ENCODE measurements around the gene APMAP. TPM values are rescaled to one million over a fixed set of nuclear protein-coding genes. Genes with fewer than 3 reads are reported as not detected.

APMAP gene
- total RNA-seq, 2 experiments from 2014 or later, result 73.5 to 75.8 TPM

DNA sequence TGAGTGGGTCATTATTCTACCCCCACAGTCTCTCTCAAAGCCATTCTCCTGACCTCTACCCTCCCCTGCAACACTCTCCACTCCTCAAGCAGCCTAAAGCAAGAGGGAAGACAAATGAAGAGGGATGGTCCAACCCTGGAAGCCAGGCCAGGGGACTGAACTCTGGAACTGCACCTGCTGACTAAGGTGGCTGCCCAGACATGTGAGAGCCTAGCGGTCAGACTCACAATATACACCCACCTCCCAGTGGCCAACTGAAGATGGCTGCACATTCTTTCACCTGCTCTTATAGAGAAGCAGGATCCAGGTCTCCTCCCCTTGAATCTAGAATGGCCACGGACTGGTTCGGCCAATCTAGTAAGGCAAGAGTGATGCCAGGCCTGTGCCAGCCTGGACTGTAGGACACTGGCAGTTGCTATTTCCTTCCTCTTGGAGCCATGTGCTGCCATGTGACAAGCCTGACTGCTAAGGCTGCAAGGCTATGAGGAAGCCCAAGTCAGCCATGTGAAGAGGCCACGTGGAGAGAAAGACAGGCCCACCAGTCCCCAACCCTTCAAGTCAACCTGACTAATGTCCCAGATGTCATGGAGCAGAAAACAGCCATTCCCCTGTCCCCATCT, 33.5 kb upstream of the APMAP start:
- POLR2A ChIA-PET, result no interaction called here
- CTCF ChIA-PET, result no interaction called here

DNA sequence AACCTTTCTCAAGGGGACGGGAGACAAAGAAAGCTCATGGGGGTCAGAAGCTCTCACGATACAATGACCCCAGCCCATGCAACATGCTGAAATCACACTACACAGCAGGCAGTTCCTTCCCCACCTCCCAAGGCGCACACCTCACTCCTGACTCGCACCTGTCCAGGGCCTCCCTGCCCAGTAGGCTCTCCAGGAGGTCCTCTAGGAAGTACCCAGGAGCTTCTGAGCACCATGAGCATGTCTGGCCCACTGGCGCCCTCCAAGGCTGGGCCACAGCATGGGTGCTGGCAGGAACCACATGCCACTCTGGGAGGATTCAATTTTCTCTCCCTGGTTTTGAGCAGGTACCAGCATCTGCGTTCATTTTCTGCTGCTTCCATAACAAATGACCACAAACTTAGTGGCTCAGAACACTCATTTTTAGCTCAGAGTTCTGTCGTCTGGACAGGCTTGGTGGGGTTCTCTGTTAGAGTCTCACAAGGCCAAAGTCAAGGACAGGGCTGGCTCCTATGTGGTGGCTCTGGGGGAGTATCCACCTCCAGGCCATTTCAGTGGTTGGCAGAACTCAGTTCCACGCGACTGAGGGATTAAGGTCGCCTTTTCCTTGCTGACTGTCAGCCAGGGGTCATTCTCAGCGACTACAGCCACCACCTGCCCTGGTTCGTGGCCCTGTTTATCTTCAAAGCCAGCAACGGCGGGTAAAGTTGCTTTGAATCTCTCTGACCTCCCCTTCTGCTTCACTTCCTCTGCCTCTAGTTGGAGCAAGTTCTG, 32.7 kb upstream of the APMAP start:
- ChIA-PET POLR2A (no interaction called here), CTCF (interaction anchor here (1.0 kb wide), 1 partner anchor 31 kb away, joined by 3 read pairs; no protein-coding TSS in a partner anchor)

DNA sequence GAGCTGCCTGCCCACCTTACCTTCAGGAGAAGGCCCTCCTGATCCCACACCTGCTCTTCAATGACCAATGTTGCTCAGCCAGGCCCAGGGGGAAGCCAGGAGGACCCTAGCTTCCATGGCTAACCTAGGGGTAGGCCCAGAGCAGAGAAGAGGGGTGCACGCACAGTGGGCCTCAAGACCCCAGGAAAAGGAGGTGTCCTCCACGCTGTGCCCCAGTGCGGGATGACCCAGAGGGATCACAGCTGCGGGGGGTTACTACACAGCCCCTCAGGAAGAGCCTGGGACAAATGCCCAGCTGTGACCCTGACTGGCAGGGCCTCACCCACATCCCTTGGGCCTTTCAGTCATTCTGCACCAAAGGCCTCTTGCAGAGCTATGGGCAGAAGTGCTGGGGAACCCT, 31.6 kb upstream of the APMAP start:
- CTCF ChIA-PET, result interaction anchor here (1.0 kb wide), 1 partner anchor 30 kb away, joined by 3 read pairs; no protein-coding TSS in a partner anchor
- POLR2A ChIA-PET, result no interaction called here

DNA sequence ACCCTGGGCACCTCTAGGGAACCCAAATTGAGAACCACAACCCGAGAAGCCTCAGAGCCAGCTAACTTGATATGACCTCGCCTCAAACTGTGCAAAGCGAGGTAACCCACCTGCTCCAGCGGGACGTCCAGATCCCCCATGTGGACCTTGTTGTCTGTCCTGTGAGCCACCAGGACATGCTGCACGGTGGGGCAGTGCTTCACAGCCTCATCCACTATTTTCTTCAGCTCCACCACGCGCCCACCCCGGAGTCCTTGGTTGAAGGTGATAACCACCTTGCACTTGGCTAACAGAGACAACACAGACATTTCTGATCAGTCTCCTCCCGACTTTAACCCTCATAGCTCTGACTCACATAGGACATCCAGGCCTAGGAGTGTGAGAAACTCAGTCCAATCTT, 30.8 kb upstream of the APMAP start:
- POLR2A ChIA-PET, result no interaction called here

DNA sequence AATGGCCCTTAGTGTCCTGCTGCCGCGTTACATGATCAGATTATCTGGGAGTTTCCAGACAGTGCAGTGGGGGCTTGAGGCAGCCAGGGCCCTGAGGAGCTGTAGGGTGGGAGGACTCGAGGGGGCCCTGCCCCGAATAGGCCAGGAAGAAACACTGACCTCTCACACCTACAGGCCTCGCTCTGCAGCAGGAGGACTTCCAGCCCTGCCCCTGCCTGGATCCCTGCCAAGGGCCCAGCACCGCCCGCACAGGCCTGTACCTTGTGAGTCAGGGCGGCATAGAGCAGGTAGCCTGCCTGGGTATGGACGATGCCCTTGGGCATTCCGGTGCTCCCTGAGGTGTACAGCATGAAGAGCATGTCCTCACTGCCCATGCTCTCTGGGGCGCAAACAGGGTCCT, 30.1 kb upstream of the APMAP start:
- ChIA-PET CTCF (no interaction called here), POLR2A (no interaction called here)

More for the DNA sequence above, 30.8 kb upstream of the APMAP start:
- CTCF ChIA-PET, result no interaction called here

DNA sequence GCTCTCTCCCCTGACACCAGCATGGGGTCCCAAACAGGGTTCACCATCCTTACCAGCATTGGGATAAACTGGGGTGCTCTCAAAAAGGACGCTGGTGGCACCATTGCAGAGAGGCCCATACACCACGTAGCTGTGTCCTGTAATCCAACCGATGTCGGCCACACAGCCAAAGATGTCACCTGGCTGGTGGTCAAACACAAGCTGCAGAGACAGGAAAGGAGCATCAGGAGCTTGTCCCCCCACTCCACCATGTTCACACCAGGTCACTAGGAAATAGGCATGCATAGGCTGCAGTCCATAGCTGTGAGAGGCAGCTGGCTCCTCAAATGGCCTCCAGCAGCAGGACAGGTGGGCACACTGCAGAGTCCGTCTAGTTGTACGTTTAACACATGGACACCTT, 28.8 kb upstream of the APMAP start:
- POLR2A ChIA-PET, result no interaction called here
- CTCF ChIA-PET, result no interaction called here

DNA sequence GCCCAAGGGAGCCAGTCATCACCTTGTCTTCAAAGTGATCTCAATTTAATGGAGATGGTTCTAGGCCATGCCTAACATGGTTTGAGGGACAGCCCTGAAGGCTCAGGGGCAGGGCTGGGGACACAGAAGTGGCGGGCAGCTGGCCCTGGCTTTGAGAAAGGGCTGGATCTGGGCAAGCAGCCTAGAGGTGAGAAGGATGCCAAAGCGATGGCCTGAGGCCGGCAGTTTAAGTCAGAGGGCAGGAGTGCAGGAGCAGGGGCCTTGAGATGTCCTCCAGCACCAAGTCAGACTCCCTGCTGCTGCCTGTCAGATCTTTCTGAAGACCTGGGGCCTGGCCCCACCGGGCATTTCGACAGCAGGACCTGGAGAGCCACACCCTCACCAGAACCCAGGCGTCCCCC, 28.4 kb upstream of the APMAP start:
- POLR2A ChIA-PET, result no interaction called here
- CTCF ChIA-PET, result no interaction called here

DNA sequence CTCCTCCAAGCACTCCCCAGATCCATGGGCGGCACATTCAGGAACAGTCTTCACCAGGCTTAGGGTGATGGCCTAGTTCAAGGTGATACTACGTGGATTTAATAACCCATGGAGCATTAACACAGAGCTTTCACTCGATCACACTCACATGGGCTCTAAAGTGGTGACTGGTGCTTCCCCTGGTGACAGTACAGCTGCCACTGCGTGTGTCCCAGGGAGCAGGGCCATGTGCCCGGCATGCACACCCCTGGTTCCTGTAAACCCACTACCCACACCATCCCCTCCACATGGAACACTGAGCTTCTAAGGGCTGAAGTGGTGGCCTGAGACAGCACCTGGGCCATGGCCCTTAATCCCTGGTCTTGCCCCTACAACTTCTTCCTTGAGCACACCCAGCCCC, 27.8 kb upstream of the APMAP start:
- CTCF ChIA-PET, result no interaction called here
- POLR2A ChIA-PET, result no interaction called here

DNA sequence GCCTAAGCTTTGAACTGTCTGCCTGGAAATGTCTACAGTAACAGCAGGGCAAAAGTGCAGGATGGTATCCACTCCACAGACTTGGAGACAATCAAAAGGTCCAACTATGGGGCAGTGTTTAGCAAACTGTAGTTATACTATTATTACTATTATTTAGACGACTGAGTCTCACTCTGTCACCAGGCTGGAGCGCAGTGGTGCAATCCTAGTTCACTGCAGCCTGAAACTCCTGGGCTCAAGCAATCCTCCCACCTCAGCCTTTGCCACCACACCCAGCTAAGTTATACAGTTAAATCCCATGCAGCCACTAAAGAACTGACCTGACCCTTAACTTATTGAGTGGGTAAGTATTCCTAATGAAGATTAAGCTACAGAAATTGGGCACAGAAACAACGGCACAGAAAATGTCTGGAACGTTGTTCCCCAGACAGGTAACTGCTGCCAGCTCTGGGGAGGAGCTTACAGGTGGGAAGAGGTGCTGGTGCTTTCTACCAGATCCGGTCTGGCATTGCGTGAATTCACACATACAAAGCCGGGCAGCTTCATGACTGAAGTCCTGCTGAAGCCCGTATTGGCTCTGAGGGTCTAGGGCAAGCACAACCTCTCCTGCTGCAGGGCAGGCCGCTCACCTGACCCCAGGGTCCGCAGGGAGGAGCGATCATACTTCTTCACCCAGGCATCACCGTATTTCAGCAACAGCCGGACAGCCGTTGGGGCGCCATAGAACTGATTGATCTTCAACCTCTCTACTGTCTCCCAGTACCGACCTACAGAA, 27.0 kb upstream of the APMAP start:
- ChIA-PET POLR2A (no interaction called here), CTCF (no interaction called here)

DNA sequence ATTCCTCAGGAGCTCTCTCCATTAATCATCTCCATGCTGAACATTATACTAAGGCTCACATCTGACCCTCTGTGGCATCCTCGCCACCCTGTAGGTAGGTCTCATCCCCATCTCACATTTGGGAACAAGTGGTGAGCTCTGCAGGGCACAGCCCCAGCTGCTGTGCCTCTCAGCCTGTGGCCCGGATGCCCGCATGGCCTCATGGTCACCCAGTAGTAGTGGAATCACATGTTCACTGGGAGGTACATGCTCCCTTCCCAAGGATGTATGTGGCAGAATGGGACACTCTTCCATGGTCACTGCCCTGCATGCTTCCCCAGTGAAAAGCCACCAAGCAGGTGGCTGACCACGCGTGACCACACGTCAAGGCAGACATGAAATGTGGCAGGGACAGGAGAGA, 26.3 kb upstream of the APMAP start:
- ChIA-PET POLR2A (no interaction called here), CTCF (no interaction called here)

DNA sequence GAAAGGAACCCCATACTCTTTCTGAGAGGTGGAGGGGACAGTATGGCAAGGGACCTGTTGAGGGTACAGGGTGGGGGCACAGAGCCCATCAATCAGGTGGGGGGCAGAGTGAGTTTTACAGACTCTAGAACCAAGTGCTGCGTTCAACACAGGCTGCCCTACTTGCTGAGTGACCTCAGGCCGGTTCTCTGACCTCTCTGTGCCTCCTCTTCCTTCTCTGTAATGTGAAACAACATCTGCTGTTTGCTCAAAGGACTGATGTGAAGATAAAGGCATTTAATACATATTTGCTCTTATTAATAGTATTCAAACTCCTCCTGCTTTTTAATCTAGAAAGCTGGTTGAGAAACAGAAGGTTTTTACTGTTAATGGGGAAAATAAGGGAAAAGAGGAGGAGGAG, 25.9 kb upstream of the APMAP start:
- ChIA-PET POLR2A (no interaction called here), CTCF (no interaction called here)

DNA sequence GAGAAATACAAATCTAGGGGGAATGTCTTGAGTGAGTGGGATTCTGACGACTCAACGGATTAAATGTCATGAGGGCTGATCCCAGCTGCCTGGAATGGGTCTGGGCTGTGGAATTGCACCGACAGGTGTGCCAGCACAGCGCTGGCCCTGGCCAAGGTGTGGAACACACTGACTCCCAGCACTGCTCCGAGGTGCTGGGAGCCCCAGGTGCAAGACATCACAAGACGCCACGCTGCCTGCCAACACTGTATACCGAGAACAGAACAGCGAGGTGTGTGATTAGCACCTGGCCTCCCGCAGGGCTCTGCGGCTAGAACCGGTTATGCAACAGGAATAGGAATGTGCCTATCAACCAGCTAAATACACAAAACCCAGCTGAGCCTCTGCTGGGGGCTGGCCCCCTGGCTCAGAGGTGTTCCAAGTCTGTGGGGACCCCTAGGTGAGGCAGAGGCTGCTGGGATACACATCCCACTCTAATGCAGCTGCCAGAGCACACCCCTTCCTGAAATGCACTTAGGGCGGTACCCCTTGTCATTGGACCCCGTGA, 24.8 kb upstream of the APMAP start:
- POLR2A ChIA-PET, result no interaction called here
- CTCF ChIA-PET, result no interaction called here

DNA sequence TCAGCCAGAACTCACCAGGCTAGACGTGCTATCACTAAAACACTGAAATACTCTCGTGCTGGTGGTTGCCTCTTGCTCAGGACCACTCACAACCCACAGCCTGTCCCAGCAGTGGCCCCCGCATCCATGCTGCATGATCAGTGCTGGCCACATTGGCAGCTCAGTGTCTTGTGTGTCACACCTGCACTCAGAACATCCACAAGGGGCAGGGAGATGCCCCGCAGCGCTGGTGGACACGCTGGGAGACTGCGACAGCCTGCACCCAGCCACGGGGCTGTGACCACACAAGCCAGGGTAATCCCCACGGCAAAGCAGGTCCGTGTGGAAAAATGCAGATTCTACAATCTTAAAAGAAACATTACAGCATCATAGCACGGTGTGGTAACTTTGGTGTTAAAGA, 23.9 kb upstream of the APMAP start:
- POLR2A ChIA-PET, result no interaction called here
- CTCF ChIA-PET, result no interaction called here

DNA sequence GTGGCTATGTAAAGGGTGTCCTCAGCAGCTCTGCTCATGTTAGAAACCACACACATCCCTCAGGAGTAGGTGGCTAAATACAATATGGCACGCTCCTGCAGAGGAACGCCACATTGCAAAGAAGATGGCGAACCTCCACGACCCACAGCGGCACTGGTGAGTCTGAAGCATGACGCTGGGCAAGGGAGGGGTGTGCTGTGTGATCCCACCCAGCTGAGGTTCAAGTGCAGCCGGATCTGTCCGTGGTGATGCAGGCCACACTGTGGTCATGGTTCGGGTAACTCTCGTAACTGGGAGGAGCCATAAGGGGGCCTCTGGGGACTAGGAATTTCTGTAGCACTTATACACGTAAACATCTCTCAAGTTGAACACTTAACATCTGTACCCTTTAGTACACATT, 23.4 kb upstream of the APMAP start:
- CTCF ChIA-PET, result no interaction called here
- POLR2A ChIA-PET, result no interaction called here

DNA sequence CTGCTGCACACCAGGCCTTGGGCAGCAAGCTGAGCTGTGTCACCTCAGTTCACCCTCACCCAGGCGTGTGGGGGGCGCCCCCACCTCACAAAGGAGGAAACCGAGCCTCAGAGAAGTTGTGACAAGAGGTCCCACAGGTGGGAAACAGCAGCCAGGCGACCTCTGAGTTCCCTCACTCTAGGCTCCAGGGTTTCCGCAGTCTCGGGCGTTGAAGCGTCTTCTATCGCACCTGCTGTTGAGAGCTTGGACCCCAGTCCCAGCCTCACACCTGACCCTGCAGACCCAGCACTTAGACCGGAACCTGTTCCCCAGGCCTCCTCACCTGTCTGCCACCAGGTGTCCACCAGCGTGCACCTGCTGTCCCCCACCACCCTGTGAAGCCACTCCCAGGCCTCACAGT, 22.3 kb upstream of the APMAP start:
- CTCF ChIA-PET, result no interaction called here
- POLR2A ChIA-PET, result no interaction called here

DNA sequence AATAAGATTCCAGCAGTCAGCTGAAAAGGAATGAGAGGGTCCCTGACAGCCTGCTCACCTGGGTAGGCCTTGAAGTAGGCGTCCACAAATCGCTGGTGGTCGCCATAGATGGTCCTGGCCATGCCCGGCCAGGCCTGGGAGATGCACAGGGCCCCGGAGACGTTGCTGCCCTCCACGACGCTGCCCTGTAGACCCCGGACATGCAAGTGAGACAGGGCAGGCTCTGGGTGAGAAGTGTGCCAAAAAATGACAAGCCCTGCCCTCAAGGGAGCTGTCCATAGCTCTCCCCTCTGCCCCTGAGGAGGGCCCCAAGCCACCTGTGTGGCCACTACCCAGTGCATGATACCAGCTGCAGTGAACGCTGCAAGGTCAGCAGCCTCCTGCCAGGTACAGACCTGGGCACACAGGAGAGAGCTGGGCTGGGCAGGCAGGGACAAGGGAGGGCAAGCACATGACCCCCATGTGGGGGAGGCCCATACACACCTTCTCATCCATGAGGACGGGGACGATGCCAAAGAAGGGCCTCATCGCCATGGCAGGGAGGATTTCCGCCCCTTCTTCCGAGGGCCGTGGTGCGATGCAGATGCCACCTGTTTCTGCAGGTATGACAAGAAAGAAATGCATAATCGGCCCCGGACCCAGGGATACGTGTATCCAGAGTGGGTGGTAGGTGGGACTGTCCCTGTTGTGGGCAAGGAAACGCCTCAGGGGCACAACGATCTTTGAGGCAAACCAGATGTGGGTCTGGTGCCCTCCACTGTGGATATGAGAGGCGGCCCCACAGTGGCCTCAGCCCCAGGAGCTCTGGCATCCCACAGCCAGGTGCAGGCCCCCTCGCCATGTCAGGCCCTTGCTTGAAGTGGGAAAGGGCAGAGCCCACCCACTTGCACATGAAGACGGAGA, 21.2 kb upstream of the APMAP start:
- CTCF ChIA-PET, result no interaction called here
- POLR2A ChIA-PET, result interaction anchor here (0.7 kb wide), 1 partner anchor 1706 kb away, joined by 4 read pairs; no protein-coding TSS in a partner anchor

DNA sequence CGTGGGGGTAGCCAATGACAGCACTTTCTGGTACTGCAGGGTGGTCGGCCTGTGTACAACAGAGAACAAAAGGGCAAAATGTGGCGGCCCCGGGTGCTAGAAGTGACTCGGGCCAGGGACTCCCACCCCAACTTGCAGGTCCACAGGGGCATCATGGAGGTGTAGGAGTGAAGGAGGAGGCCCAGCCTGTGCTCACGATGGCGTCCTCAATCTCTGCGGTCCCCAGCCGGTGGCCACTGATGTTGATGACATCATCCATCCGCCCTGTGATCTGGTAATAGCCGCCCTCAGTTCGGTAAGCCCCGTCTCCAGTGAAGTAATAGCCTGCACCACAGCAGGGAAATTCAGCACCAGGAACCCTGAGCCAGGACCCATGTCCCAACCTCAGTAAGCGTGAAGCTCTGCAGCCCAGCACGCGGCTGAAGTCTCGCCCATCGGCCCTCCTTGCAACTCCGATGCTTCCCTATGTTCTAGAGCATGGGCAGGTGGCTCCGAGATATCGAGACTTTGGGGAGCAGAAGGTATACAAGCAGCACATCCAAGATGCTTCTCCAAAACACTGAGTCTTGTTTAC, 20.2 kb upstream of the APMAP start:
- ChIA-PET POLR2A (no interaction called here), CTCF (no interaction called here)

DNA sequence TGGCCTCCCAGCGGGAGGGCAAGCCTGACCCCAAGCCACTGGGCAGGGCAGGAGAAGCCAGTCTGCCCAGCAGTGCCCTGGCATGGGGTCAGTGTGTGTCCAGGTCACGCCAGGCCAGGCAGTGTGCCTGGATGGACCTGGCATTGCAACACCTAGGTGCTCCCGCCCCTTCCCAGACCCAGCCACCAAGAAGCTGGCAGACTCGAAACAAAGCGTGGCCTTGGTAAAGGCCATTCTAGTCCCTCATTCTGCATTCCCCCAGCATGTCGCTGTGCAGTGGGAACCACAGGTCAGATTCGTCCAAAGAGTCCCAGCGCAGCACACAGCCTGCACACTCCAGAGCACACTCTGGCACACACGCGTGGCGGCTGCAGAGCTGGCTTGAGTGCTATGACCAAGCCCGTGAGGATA, 19.3 kb upstream of the APMAP start:
- ChIA-PET CTCF (no interaction called here), POLR2A (no interaction called here)

DNA sequence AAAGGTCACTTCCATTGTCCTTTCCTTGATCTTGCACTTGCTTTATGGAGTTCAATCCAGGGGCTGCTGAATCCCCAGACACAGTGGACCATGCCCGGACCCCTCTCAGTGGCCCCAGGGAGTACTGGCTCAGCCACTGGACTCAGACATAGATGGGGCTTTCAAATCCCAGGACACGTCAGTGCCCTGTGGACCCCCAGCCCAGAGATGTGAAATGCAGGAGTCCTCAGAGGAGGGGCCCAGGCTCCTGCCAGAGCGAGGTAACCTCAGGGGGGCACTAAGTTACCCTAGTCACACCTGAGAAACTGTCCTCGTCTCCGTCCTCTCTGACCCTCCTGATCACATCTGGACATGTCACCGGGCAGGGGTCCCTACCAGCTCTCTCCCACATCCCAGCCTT, 18.7 kb upstream of the APMAP start:
- ChIA-PET POLR2A (no interaction called here), CTCF (no interaction called here)
